WERI-Rb-1 (cell line): ENCODE results near the gene DRAXIN.

Experiments
- DNase-seq: peaks from one replicate; pipeline ENCODE4 v3.0.0-alpha.2; 2020
- H3K27ac ChIP-seq: fragments of 250-450 bp; sonication (Bioruptor Pico); 2 replicates; pipeline ENCODE4 v1.5.1; 2020; ENCODE audit warnings: mild to moderate bottlenecking, moderate library complexity
- H3K27me3 ChIP-seq: fragments of 250-450 bp; sonication (Bioruptor Pico); 2 replicates; pipeline ENCODE4 v1.5.1; 2021; ENCODE audit warnings: mild to moderate bottlenecking, low read depth, moderate library complexity; ENCODE audit not compliant: insufficient read depth, severe bottlenecking
- H3K36me3 ChIP-seq: fragments of 250-450 bp; sonication (Bioruptor Pico); 2 replicates; pipeline ENCODE4 v1.5.1; 2020; ENCODE audit warnings: mild to moderate bottlenecking, moderate library complexity
- H3K4me3 ChIP-seq: 2 replicates; pipeline ENCODE4 v1.5.1; 2011; ENCODE audit warnings: low read depth, mild to moderate bottlenecking, control low read depth, low read length
- H3K9me3 ChIP-seq: fragments of 250-450 bp; sonication (Bioruptor Pico); 2 replicates; pipeline ENCODE4 v1.5.1; 2021; ENCODE audit warnings: mild to moderate bottlenecking, moderate library complexity; ENCODE audit not compliant: severe bottlenecking
- CTCF ChIP-seq: IDR thresholded peaks from 2 replicates; pipeline ENCODE4 v1.5.1; 2011; ENCODE audit warnings: low read depth, mild to moderate bottlenecking, control low read depth, inconsistent platforms, low read length

DRAXIN gene

GRCh38 chr1:11728126-11728806 lies 36.8 kb downstream of the DRAXIN start:
- Histone ChIP-seq H3K27me3 (no peaks in the 10 kb centered on the region), H3K27ac (no peak overlapping the region)
- TF ChIP-seq CTCF: no peak

GRCh38 chr1:11729155-11729497 lies 37.6 kb downstream of the DRAXIN start:
- no peak for TF ChIP-seq CTCF
- H3K4me3 ChIP-seq: no peak overlapping the region
- no peaks in the 10 kb centered on the region for H3K9me3 ChIP-seq
- H3K36me3 ChIP-seq: no peaks in the 10 kb centered on the region
- no peaks in the 10 kb centered on the region for H3K27me3 ChIP-seq
- no peak for DNase-seq
- H3K27ac ChIP-seq: no peak overlapping the region

More at GRCh38 chr1:11728126-11728806, 36.8 kb downstream of the DRAXIN start:
- no peak overlapping the region for H3K4me3 ChIP-seq
- H3K9me3 ChIP-seq: no peaks in the 10 kb centered on the region
- no peak for DNase-seq
- H3K36me3 ChIP-seq: no peaks in the 10 kb centered on the region

- Histone ChIP-seq H3K27me3 (no peaks in the 10 kb centered on the region), H3K4me3 (no peak overlapping the region), H3K36me3 (no peaks in the 10 kb centered on the region), H3K9me3 (no peaks in the 10 kb centered on the region), H3K27ac (no peak overlapping the region)
- no peak for DNase-seq
- TF ChIP-seq CTCF: no peak
These were observed 38.3 kb downstream of the DRAXIN start for GRCh38 chr1:11729498-11730428.

- no peak overlapping the region for H3K4me3 ChIP-seq
- H3K9me3 ChIP-seq: no peaks in the 10 kb centered on the region
- no peaks in the 10 kb centered on the region for H3K27me3 ChIP-seq
- no peak overlapping the region for H3K27ac ChIP-seq
- DNase-seq: no peak
- no peaks in the 10 kb centered on the region for H3K36me3 ChIP-seq
- no peak for TF ChIP-seq CTCF
These were observed 39.0 kb downstream of the DRAXIN start for GRCh38 chr1:11730429-11730891.

GRCh38 chr1:11731691-11732283 lies 40.3 kb downstream of the DRAXIN start:
- Histone ChIP-seq H3K4me3 (no peak overlapping the region), H3K27me3 (no peaks in the 10 kb centered on the region), H3K27ac (peak overlapping the region; percentile 20; the same call in 1 of the 2 replicates), H3K9me3 (no peaks in the 10 kb centered on the region), H3K36me3 (no peaks in the 10 kb centered on the region)
- peak; percentile 44 for DNase-seq
- no peak for TF ChIP-seq CTCF
